Esophagus muscularis mucosa (tissue), 4 donors: ENCODE results near the gene MAPK14. TPM values are rescaled to one million over a fixed set of nuclear protein-coding genes. Genes with fewer than 3 reads are reported as not detected.
A peak's percentile ranks its signal among the peaks of the same experiment; 100 is the strongest.
"Not testable (repeated sequence)": the region's sequence is repeated elsewhere in the genome, so short reads cannot be mapped to it uniquely, and the experiment has no call there.

Experiments
- DNase-seq: peaks from one replicate; pipeline ENCODE4 v3.0.0-alpha.2; 2017; ENCODE audit errors: extremely low spot score
- H3K27ac ChIP-seq, 4 donors: fragments of 200-600 bp; sonication (generic); replicated peaks in 1 of 4; 1 replicate in 3 of 4; 2 replicates in 1 of 4; pipeline ENCODE4 v1.5.1; 2016 to 2019; ENCODE audit warnings: mild to moderate bottlenecking in 1 of 4
- H3K27me3 ChIP-seq, 4 donors: fragments of 200-600 bp; sonication (generic); one replicate each; pipeline versions ENCODE4 v1.5.1 to v1.6.0; 2016 to 2019
- H3K36me3 ChIP-seq, 4 donors: fragments of 200-600 bp; sonication (generic); one replicate each; pipeline ENCODE4 v1.5.1; 2016 to 2019
- H3K4me1 ChIP-seq, 4 donors: fragments of 200-600 bp; sonication (generic); one replicate each; pipeline ENCODE4 v1.5.1; 2016 to 2019
- H3K4me3 ChIP-seq, 4 donors: fragments of 200-600 bp; sonication (generic); 1 replicate in 2 of 4; 2 replicates in 2 of 4; pipeline ENCODE4 v1.5.1; 2016 to 2019; ENCODE audit warnings: mild to moderate bottlenecking in 4 of 4, moderate library complexity in 1 of 4
- H3K9me3 ChIP-seq, 4 donors: fragments of 200-600 bp; sonication (generic); 1 replicate in 3 of 4; 2 replicates in 1 of 4; pipeline ENCODE4 v1.5.1; 2016 to 2019
- EP300 ChIP-seq: sonication (generic); formaldehyde crosslinking; IDR thresholded peaks from one replicate; pipeline ENCODE4 v1.6.1; 2017; ENCODE audit warnings: antibody characterized with exemption
- POLR2A ChIP-seq: fragments of 450-650 bp; IDR thresholded peaks from one replicate; pipeline ENCODE4 v1.6.1; 2017; ENCODE audit warnings: antibody characterized with exemption, moderate library complexity, mild to moderate bottlenecking, low read depth
- POLR2AphosphoS5 ChIP-seq, 2 donors: sonication (generic); formaldehyde crosslinking; IDR thresholded peaks; one replicate each; pipeline ENCODE4 v1.6.1; 2017; ENCODE audit warnings: antibody characterized with exemption in 2 of 2
- WGBS: methylation state at CpG from one replicate; pipeline ENCODE4 v1.1.5; 2018; 5-methylcytosine and 5-hydroxymethylcytosine counted together
- intact Hi-C: fragments of 100-400 bp; cut with DNase I; formaldehyde crosslinking; loops from one replicate; pipeline ENCODE4 v1.15.1; 2023
- total RNA-seq, 4 donors: library from RNA; depleted of rRNA; stranded (reverse); fragments of >200 nt; gene quantifications; one replicate each; pipeline versions ENCODE4 v1.1.0 to v1.2.1, GENCODE V29; 2016
- TF ChIP-seq, protein P1 (sequence below), 3 experiments: fragments of 200-600 bp in 2 of 3; fragments of 450-650 bp in 1 of 3; sonication (generic) in 2 of 3; IDR thresholded peaks; one replicate each; pipeline ENCODE4 v1.5.1; 2017 to 2019; ENCODE audit warnings: antibody characterized with exemption in 3 of 3, mild to moderate bottlenecking in 2 of 3, moderate library complexity in 1 of 3

MAPK14 gene
- total RNA-seq, 4 donors from 2014 or later, result 53.2 to 70.7 (median 66.9) TPM

DNA sequence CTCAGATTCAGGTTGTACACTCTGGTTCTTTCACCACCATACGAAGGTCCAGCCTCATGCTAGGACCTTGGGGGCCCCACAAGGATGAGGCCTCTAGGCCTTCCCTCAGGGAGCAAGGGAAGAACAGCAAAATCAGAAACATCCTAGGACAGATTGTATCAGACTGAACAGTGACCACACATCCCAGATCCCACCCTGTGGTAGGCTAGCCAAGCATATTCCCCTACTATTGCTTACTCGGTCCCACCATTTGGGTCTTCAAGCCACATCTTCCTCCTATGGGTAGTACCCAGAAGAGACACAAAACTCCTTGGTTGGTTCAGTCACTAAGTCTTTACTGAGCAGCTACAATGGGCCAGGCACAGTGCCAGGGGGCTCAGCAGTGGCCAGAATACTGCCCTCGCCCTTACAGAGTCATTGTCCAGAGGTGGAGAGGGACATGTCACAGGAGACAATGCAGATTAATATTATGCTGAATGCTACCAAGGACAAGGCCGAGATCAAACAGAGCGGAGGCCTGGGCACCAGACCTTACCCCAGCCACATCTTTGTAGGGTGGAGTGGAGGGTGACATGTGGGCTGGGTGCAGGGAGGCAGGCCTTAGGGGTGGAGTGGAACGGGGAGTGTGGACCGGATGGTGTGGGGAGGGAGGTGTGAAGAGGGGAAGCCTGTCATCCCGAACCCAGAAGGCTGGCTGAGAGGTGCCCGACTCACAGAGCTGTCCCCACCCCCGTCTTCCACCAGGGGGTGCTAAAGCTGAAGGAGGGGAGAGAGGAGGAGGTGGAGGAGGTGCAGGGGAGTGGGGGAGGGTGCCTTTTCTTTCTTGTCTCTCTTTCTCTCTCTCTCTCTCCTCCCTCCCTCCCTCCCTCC lies 95.9 kb downstream of the MAPK14 start:
- peaks cover 0 to 22% (median 0%) of the 10 kb centered on the region in 4 donors for H3K27me3 ChIP-seq

DNA sequence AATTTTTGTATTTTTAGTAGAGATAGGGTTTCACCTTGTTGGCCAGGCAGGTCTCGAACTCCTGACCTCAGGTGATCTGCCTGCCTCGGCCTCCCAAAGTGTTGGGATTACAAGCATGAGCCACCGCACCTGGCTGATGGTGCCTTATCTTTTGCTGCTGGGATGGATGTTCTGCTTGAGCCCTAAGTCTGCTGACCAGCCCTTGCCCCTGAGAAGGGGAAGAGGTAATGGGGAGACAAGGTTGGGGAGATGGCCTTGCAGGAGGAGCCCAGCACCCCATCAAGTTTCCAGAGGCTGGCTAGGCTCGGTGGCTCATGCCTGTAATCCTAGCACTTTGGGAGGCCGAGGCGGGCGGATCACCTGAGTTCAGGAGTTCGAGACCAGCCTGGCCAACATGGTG lies 96.7 kb downstream of the MAPK14 start:
- Histone ChIP-seq H3K4me1 (peaks cover 20 to 30% (median 29%) of the 10 kb centered on the region in 4 donors), H3K27me3 (peaks cover 0 to 30% (median 1%) of the 10 kb centered on the region in 4 donors), H3K4me3 (peak overlapping the region in 2 of 4 donors; percentile 18 to 21)
- H3K36me3 ChIP-seq, DNase-seq, H3K9me3 ChIP-seq, H3K27ac ChIP-seq: not testable (repeated sequence)
- intact Hi-C loops, result loop anchor here (10.0 kb wide), 1 partner anchor 230 kb away; no protein-coding TSS in a partner anchor
- 84% methylated on average over 8 of the region's 8 CpGs for WGBS

More for the DNA sequence above, 95.9 kb downstream of the MAPK14 start:
- peak; percentile 96 for DNase-seq
- TF ChIP-seq POLR2A, result no peak
- no peak for TF ChIP-seq EP300
- TF ChIP-seq, protein P1, sequence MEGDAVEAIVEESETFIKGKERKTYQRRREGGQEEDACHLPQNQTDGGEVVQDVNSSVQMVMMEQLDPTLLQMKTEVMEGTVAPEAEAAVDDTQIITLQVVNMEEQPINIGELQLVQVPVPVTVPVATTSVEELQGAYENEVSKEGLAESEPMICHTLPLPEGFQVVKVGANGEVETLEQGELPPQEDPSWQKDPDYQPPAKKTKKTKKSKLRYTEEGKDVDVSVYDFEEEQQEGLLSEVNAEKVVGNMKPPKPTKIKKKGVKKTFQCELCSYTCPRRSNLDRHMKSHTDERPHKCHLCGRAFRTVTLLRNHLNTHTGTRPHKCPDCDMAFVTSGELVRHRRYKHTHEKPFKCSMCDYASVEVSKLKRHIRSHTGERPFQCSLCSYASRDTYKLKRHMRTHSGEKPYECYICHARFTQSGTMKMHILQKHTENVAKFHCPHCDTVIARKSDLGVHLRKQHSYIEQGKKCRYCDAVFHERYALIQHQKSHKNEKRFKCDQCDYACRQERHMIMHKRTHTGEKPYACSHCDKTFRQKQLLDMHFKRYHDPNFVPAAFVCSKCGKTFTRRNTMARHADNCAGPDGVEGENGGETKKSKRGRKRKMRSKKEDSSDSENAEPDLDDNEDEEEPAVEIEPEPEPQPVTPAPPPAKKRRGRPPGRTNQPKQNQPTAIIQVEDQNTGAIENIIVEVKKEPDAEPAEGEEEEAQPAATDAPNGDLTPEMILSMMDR (IDR thresholded peaks at IDR 0.05), result peak; percentile 69 to 84 (median 76)
- peak; percentile 21 to 48 for TF ChIP-seq POLR2AphosphoS5 (IDR thresholded peaks at IDR 0.05)
- H3K4me3 ChIP-seq, result peak overlapping the region in 2 of 4 donors; percentile 18 to 21
- H3K27ac ChIP-seq, result no peak overlapping the region
- H3K4me1 ChIP-seq, result peaks cover 20 to 30% (median 29%) of the 10 kb centered on the region in 4 donors
- no peaks in the 10 kb centered on the region for H3K9me3 ChIP-seq
- intact Hi-C loops, result loop anchor here (1.0 to 10.0 kb wide), 2 partner anchors 73 to 231 kb away; partner anchors contain the start of gene BRPF3
- peaks cover 0 to 3% (median 0%) of the 10 kb centered on the region in 4 donors for H3K36me3 ChIP-seq
- WGBS, result 33% methylated on average over 9 of the region's 10 CpGs

DNA sequence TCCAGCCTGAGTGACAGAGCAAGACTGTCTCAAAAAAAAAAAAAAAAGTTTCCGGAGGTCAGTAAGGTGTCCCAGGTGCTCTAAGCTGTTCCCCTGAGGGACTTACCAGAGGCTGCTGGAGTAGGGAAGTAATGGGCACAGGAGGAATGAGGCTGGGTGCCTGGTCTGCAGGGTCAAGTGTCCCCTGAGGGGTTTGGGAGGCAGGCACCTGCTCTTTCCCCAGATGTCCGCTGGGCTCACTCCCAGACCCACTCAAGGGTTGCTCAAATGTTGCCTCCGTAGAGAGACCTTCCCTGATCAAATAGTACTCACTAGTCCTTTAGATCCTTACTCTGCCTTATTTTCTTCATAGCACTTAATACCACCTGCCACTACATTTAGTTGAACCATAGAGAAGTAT lies 97.3 kb downstream of the MAPK14 start:
- peaks cover 20 to 32% (median 31%) of the 10 kb centered on the region in 4 donors for H3K4me1 ChIP-seq
- intact Hi-C loops, result loop anchor here (10.0 kb wide), 1 partner anchor 230 kb away; no protein-coding TSS in a partner anchor
- H3K36me3 ChIP-seq, result no peaks in the 10 kb centered on the region
- H3K4me3 ChIP-seq, result no peak overlapping the region
- 90% methylated on average over 3 of the region's 3 CpGs for WGBS
- H3K27ac ChIP-seq, result no peak overlapping the region
- DNase-seq, result no peak
- no peak for TF ChIP-seq POLR2A
- TF ChIP-seq, protein P1 (IDR thresholded peaks at IDR 0.05), result no peak
- no peak for TF ChIP-seq POLR2AphosphoS5 (IDR thresholded peaks at IDR 0.05)
- TF ChIP-seq EP300, result no peak
- no peaks in the 10 kb centered on the region for H3K9me3 ChIP-seq
- H3K27me3 ChIP-seq, result peaks cover 0 to 35% (median 2%) of the 10 kb centered on the region in 4 donors

DNA sequence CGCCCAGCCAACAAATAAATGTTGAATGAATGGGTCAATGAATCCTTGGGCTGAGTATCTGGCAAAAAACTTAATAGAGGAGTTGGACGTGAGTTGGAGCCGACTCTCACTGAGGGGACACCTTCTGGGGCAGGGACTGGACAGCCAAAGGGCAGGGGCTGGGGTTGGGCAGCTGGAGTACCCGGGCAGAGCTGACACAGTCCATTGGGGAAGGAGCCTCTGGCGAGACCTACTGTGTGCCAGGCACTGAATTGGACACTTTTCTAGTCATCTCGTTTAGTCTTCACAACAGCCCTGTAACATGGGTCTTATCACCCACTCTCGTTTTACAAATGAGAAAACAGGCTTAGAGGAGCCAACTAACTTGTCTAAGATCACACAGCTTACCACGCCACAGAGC lies 98.0 kb downstream of the MAPK14 start:
- TF ChIP-seq EP300 (no peak), POLR2AphosphoS5 (IDR thresholded peaks at IDR 0.05) (no peak), POLR2A (no peak)
- TF ChIP-seq, protein P1 (IDR thresholded peaks at IDR 0.05), result no peak
- Histone ChIP-seq H3K27me3 (peaks cover 0 to 41% (median 3%) of the 10 kb centered on the region in 4 donors), H3K27ac (no peak overlapping the region), H3K9me3 (no peaks in the 10 kb centered on the region), H3K4me1 (peaks cover 22 to 36% (median 36%) of the 10 kb centered on the region in 4 donors), H3K36me3 (no peaks in the 10 kb centered on the region), H3K4me3 (no peak overlapping the region)
- WGBS, result 77% methylated on average over 7 of the region's 8 CpGs
- intact Hi-C loops, result loop anchor here (10.0 kb wide), 1 partner anchor 229 kb away; no protein-coding TSS in a partner anchor
- no peak for DNase-seq

DNA sequence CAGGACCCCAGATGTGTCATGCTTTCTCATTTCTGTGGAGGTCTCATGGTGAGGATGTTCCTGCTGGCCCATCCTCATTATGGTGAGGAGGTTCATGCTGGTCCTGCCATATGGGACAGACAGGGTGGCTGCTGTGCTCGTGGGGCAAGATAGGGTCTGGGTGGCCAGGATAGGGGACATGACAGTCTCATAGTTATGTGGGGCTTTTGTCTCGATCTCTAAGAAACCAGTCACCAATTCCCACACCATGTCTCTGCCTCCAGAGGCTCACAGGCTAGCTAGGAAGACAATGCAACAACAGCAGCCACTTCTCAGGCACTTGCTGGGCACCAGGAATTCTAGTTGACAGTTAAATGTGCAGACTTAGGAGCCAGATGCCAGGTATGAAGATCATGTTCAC lies 98.5 kb downstream of the MAPK14 start:
- Histone ChIP-seq H3K27ac (no peak overlapping the region), H3K4me3 (no peak overlapping the region), H3K36me3 (no peaks in the 10 kb centered on the region), H3K4me1 (peaks cover 22 to 36% (median 36%) of the 10 kb centered on the region in 4 donors), H3K9me3 (no peaks in the 10 kb centered on the region), H3K27me3 (peaks cover 0 to 46% (median 6%) of the 10 kb centered on the region in 4 donors)
- intact Hi-C loops, result loop anchor here (10.0 kb wide), 1 partner anchor 229 kb away; no protein-coding TSS in a partner anchor
- WGBS, result no CpG with 5 or more reads among the region's 2 CpGs
- TF ChIP-seq POLR2AphosphoS5 (IDR thresholded peaks at IDR 0.05), result no peak
- TF ChIP-seq POLR2A, result no peak
- no peak for TF ChIP-seq EP300
- TF ChIP-seq, protein P1 (IDR thresholded peaks at IDR 0.05), result no peak
- no peak for DNase-seq
